Neural progenitor cell (in vitro differentiated cells): ENCODE measurements around the gene ANKRD11.

ENCODE experiments used
- EZH2 ChIP-seq: fragments of 200-600 bp; sonication (generic); IDR thresholded peaks from 2 replicates; pipeline ENCODE4 v1.6.1; 2017; ENCODE audit warnings: antibody characterized with exemption, mild to moderate bottlenecking, moderate library complexity
- TF ChIP-seq, protein P1 (sequence below): fragments of 200-600 bp; sonication (generic); IDR thresholded peaks from 2 replicates; pipeline ENCODE4 v1.5.1; 2017; ENCODE audit warnings: antibody characterized with exemption, mild to moderate bottlenecking

GRCh38 chr16:89430436-89431157, 59.8 kb downstream of the ANKRD11 start:
- TF ChIP-seq, protein P1, sequence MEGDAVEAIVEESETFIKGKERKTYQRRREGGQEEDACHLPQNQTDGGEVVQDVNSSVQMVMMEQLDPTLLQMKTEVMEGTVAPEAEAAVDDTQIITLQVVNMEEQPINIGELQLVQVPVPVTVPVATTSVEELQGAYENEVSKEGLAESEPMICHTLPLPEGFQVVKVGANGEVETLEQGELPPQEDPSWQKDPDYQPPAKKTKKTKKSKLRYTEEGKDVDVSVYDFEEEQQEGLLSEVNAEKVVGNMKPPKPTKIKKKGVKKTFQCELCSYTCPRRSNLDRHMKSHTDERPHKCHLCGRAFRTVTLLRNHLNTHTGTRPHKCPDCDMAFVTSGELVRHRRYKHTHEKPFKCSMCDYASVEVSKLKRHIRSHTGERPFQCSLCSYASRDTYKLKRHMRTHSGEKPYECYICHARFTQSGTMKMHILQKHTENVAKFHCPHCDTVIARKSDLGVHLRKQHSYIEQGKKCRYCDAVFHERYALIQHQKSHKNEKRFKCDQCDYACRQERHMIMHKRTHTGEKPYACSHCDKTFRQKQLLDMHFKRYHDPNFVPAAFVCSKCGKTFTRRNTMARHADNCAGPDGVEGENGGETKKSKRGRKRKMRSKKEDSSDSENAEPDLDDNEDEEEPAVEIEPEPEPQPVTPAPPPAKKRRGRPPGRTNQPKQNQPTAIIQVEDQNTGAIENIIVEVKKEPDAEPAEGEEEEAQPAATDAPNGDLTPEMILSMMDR: no peak
- TF ChIP-seq EZH2: no peak
